Upper lobe of left lung (tissue), 4 donors: ENCODE measurements around the gene EIF4G3.

Experiments used
- CTCF ChIP-seq, 6 experiments: fragments of 450-650 bp in 4 of 6; fragments of 200-600 bp in 2 of 6; sonication (generic) in 2 of 6; IDR thresholded peaks; one replicate each; pipeline ENCODE4 v1.5.1; 2016 to 2019; ENCODE audit warnings: antibody characterized with exemption in 6 of 6
- POLR2A ChIP-seq, 4 donors: fragments of 450-650 bp; IDR thresholded peaks; one replicate each; pipeline ENCODE4 v1.5.1; 2016 to 2017; ENCODE audit warnings: antibody characterized with exemption in 4 of 4, mild to moderate bottlenecking in 2 of 4

- TF ChIP-seq CTCF (IDR thresholded peaks at IDR 0.05) (no peak), POLR2A (IDR thresholded peaks at IDR 0.05) (no peak)
Measured at GRCh38 chr1:21084111-21084810, 92.4 kb downstream of the EIF4G3 start.
